WTC11 (cell line): Measurements from ENCODE around the gene DDX51.

Experiments used
- NFE2L1 ChIP-seq: sonication (generic); formaldehyde crosslinking; IDR thresholded peaks from 2 replicates; pipeline ENCODE4 v1.8.1; 2023; ENCODE audit warnings: missing genetic modification reagents
- PRRX2 ChIP-seq: fragments of 250-450 bp; sonication (Bioruptor Pico); IDR thresholded peaks from 2 replicates; pipeline ENCODE4 v1.8.0; 2021; ENCODE audit warnings: mild to moderate bottlenecking
- TF ChIP-seq, protein P1 (sequence below): fragments of 200-600 bp; IDR thresholded peaks from 2 replicates; pipeline ENCODE4 v1.8.0; 2022; ENCODE audit warnings: antibody characterized with exemption

DNA sequence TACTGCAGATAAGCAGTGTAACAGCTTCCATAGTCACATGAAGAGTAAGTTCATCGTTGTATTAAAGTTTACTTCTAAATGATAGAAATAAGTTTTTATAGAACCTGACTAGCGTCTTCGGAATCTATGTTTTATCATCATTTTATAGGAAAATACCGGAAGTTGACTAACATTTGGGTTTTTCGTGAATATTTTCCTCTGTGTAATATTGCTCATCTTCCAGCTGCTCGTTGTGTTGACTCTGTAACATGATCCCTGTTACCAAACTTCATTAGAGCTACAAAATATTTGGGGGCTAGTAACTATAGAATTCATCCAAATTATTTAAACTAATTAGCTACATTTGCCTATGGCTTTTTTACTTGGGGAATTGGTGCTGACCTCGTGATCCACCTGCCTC lies 37.2 kb downstream of the DDX51 start:
- TF ChIP-seq, protein P1, sequence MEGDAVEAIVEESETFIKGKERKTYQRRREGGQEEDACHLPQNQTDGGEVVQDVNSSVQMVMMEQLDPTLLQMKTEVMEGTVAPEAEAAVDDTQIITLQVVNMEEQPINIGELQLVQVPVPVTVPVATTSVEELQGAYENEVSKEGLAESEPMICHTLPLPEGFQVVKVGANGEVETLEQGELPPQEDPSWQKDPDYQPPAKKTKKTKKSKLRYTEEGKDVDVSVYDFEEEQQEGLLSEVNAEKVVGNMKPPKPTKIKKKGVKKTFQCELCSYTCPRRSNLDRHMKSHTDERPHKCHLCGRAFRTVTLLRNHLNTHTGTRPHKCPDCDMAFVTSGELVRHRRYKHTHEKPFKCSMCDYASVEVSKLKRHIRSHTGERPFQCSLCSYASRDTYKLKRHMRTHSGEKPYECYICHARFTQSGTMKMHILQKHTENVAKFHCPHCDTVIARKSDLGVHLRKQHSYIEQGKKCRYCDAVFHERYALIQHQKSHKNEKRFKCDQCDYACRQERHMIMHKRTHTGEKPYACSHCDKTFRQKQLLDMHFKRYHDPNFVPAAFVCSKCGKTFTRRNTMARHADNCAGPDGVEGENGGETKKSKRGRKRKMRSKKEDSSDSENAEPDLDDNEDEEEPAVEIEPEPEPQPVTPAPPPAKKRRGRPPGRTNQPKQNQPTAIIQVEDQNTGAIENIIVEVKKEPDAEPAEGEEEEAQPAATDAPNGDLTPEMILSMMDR, result no peak
- TF ChIP-seq PRRX2 (CRISPR knock-in tag) (no peak), NFE2L1 (CRISPR knock-in tag) (no peak)
